ENCODE results near the gene ETV3L.
"Not testable (repeated sequence)": the region's sequence is repeated elsewhere in the genome, so short reads cannot be mapped to it uniquely, and the experiment has no call there.

The ETV3L gene

GRCh38 chr1:157069601-157070000, 30.0 kb downstream of the ETV3L start:
- no peak for DNase-seq

GRCh38 chr1:157059241-157059640, 40.4 kb downstream of the ETV3L start:
- not testable (repeated sequence) for DNase-seq

- peak; percentile 10 for DNase-seq
Observed at GRCh38 chr1:157056269-157056668, 43.3 kb downstream of the ETV3L start.

GRCh38 chr1:157055729-157056128, 43.9 kb downstream of the ETV3L start:
- DNase-seq = peak; percentile 80

- DNase-seq = no peak
Observed at GRCh38 chr1:157050836-157051235, 48.8 kb downstream of the ETV3L start.

GRCh38 chr1:157047062-157047410, 52.6 kb downstream of the ETV3L start:
- DNase-seq = no peak

GRCh38 chr1:157045250-157046218, 54.1 kb downstream of the ETV3L start, which contains the start of gene ARHGEF11:
ARHGEF11 (minus strand) TSS chr1:157045742; CDS start chr1:157044330, 1,412 bp downstream.
- DNase-seq = peak; percentile 39

GRCh38 chr1:157044326-157044725, 55.3 kb downstream of the ETV3L start:
- DNase-seq = no peak

- DNase-seq = no peak
Observed at GRCh38 chr1:157043685-157044084, 55.9 kb downstream of the ETV3L start.

- no peak for DNase-seq
Observed at GRCh38 chr1:157042846-157043245, 56.8 kb downstream of the ETV3L start.
